Peyer's patch (tissue), 4 donors: ENCODE results near the gene NRXN3.

Source experiments
- POLR2A ChIP-seq, 2 donors: fragments of 450-650 bp; IDR thresholded peaks; one replicate each; pipeline ENCODE4 v1.5.1; 2017; ENCODE audit warnings: antibody characterized with exemption in 2 of 2, mild to moderate bottlenecking in 2 of 2, moderate library complexity in 2 of 2
- TF ChIP-seq, protein P1 (sequence below), 6 experiments: fragments of 450-650 bp in 4 of 6; fragments of 200-600 bp in 2 of 6; sonication (generic) in 1 of 6; IDR thresholded peaks; one replicate each; pipeline ENCODE4 v1.5.1; 2017 to 2019; ENCODE audit warnings: antibody characterized with exemption in 6 of 6, mild to moderate bottlenecking in 3 of 6, moderate library complexity in 1 of 6

DNA sequence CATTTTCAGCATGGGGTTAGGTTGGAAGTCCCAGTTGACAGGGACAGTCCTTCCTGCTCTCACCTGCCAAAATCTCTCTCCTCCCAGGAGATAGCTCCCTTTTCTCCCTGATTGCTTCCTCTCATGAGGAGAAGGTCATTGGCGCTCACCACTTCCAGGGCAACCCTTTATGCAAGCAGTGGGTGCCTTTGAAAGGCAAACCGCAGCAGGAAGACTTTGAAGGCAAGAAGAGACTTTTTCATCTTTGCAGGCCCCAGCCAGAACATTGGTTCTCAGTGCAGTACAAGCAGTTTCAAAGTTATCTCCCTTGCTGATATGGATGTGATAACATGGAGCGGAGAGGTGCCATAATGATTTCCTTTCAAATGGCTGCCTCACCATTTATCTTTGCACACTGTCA, 1558.2 kb downstream of the NRXN3 start:
- TF ChIP-seq, protein P1, sequence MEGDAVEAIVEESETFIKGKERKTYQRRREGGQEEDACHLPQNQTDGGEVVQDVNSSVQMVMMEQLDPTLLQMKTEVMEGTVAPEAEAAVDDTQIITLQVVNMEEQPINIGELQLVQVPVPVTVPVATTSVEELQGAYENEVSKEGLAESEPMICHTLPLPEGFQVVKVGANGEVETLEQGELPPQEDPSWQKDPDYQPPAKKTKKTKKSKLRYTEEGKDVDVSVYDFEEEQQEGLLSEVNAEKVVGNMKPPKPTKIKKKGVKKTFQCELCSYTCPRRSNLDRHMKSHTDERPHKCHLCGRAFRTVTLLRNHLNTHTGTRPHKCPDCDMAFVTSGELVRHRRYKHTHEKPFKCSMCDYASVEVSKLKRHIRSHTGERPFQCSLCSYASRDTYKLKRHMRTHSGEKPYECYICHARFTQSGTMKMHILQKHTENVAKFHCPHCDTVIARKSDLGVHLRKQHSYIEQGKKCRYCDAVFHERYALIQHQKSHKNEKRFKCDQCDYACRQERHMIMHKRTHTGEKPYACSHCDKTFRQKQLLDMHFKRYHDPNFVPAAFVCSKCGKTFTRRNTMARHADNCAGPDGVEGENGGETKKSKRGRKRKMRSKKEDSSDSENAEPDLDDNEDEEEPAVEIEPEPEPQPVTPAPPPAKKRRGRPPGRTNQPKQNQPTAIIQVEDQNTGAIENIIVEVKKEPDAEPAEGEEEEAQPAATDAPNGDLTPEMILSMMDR (IDR thresholded peaks at IDR 0.05) = no peak
- TF ChIP-seq POLR2A (IDR thresholded peaks at IDR 0.05) = no peak
